GM21619 (cell line): ENCODE results near the gene PRR14.
"Not testable (repeated sequence)": the region's sequence is repeated elsewhere in the genome, so short reads cannot be mapped to it uniquely, and the experiment has no call there.

Source experiments
- ATAC-seq: cut with Tn5 transposase; IDR thresholded peaks from one replicate; pipeline ENCODE4 v1.9.1; 2021; ENCODE audit not compliant: unreplicated experiment

PRR14 gene

DNA sequence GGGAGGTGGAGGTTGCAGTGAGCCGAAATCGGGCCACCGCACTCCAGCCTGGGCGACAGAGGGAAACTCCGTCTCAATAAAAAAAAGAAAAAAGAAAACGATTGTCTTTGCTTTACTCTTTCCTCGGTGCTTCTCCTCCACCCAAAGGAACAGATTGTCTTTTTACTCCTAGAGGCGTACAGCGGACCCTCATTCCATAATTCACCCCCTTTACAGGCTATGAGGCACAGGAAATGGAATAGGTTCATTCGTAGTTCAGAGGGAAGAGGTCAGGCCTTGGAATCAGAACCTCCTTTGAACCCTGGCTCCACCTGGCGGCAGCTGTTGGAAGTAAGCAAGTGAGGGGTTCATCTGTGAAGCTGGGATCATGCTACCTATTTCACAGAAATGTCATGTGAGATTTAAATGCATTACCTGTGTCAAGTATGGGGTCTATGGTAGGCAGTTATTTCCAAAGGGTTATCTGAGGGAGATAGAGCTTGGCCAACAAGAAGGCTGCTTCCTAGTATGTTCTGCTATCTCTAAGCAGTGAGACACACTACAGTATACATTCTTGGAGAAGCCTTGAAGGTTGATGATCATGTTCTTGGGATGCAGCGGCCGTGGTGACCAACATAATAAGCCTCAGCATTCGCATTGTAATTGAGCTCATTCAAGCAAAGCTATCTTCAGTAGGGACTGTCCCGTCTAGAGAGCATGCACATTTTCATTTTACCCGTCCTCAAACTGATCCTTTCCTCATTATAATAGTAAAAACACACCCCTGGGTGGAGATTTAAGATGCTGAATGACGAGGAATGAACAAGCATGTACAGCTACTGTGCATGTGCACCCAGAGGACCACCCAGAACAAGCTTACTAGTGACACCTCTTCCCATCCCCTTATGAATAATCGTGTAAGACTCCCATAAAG, 21.9 kb upstream of the PRR14 start:
- ATAC-seq = no peak

DNA sequence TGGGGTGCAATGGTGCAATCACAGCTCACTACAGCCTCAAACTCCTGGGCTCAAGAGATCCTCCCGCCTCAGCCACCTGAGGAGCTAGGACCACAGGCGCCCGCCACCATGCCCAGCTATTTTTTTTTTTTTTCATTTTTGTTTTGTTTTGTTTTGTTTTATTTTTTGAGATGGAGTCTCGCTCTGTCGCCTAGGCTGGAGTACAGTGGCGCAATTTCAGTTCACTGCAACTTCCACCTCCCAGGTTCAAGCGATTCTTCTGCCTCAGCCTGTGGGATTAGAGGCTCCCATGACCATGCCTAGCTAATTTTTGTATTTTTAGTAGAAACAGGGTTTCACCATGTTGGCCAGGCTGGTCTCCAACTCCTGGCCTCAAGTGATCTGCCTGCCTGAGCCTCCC, 18.3 kb upstream of the PRR14 start:
- not testable (repeated sequence) for ATAC-seq

DNA sequence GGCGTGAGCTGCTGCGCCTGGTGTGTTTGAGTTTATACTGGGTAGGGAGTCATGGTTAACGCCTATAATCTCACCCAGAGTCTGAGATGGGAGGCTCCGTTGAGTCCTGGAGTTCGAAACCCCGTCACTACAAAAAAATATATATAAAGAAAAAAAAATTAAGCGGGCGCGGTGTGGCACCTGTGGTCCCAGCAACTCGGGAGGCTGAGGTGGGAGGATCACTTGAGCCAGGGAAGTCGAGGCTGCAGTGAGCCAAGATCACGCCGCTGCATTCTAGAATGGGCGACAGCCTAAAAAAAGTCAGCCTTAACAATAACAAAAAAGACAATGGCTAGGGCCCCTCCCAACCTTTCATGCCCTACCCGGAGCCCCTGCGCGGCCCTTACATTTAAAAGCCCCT, 17.2 kb upstream of the PRR14 start:
- no peak for ATAC-seq

DNA sequence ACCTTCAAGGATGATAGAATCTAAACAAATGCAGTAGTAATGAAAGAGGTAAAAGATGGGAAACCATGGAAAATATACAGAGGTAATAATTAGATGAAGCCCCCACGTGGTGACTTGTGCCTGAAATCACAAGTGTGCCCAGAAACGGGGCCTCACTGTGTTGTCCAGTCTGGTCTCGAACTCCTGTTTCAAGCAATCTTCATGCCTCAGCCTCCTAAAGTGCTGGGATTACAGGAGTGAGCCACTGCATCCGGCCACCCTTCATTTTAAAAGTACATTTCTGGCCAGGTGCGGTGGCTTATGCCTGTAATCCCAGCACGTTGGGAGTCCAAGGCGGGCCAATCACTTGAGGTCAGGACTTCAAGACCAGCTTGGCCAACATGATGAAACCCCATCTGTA, 14.2 kb upstream of the PRR14 start:
- no peak for ATAC-seq

DNA sequence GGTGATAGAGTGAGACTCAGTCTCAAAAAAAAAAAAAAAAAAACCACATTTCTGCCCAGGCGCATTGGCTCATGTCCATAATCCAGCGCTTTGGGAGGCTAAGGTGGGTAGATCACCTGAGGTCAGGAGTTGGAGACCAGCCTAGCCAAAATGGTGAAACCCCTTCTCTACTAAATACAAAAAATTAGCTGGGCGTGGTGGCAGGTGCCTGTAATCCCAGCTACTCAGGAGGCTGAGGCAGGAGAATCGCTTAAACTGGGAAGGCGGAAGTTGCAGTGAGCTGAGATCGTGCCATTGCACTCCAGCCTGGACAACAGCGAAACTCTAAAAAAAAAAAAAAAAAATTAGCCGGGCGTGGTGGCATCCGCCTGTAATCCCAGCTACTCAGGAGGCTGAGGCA, 13.6 kb upstream of the PRR14 start:
- not testable (repeated sequence) for ATAC-seq

DNA sequence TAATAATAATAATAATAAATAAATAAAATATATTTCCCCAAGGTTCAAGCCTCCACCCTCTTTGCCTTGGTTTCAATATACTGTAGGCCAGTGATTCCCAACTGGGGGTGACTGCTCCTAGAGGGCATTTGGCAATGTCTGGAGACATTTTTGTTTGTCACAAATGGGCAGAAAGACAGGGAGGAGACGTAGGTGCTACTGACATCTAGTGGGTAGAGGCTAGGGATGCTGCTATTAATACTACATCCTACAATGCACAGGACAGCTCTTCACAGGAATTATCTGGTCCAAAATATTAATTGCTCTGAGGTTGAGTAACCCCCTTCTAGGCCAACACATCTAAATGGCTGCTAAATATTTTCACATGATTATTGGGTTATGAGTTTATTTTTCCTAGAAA, 12.8 kb upstream of the PRR14 start:
- ATAC-seq = no peak

DNA sequence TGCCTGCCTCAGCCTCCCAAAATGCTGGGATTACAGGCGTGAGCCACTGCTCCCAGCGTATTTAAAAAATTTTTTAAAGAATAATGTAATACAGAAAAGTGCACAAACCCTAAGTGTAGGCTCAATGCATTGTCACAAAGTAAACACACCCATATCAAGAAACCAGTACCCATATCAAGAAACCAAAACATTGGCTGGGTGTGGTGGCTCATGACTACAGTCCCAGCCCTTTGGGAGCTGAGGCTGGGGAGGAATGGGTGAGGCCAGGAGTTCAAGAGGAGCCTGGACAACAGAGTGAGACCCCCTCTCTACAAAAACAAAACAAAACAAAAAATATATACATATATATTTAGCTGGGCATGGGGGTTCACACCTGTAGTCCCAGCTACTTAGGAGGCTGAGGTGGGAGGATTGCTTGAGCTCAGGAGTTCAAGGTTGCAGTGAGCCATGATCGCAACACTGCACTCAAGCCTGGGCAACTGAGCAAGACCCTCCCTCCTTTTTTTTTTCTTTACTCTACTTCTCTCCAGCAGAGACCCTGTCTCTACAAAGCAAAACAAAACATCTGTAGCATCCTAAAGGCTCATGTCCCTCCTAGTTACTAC, 9.3 kb upstream of the PRR14 start:
- no peak for ATAC-seq

DNA sequence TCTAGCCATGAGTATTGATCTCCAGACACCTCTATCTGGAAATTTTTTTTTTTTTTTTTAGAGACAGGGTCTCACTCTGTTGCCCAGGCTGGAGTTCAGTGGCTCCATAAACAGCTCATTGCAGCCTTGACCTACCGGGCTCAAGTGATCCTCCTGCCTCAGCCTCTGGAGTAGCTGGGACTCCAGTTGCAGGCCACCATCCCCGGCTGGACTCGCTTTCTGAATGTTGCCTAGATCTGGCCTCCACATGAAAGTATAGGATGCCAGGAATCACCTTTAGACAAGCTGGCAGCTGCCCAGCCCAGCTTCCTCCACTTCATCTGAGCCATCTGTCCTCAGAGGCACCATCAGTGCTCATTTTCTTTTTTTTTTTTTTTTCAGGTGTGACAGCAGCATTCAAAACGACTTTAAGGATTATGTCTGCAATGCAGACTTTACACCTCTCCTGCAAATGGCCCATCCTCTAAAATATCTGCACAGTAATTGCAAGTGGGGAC, 6.4 kb upstream of the PRR14 start:
- ATAC-seq = no peak

DNA sequence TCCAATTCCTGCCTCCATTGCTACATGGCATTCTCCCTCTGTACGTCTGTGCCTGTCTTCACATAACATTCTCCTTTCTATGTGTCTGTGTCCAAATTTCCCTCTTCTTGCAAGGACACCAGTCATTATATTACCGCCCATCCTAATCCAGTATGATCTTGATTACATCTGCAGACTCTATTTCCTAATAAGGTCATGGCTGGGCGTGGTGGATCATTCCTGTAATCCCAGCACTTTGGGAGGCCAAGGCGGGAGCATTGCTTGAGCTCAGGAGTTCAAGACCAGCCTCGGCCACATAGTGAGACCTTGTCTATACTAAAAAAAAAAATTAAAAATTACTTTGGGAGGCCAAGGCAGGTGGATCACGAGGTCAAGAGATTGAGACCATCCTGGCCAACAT, 5.0 kb upstream of the PRR14 start:
- no peak for ATAC-seq

DNA sequence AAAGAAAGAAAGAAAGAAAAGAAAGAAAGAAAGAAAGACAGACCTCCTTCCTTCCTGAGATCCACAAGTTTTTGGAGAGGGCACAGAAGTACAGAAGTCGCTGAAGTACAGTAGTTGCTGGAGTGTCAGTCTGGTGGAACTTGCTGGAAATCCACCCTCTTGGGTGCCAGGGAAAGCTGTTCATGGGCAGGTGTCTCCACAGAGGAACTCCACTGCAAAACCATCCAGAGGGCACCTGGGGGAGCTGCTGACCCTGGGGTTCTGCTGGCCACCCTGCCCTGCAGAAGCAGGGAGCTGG, 3.5 kb upstream of the PRR14 start:
- no peak for ATAC-seq

DNA sequence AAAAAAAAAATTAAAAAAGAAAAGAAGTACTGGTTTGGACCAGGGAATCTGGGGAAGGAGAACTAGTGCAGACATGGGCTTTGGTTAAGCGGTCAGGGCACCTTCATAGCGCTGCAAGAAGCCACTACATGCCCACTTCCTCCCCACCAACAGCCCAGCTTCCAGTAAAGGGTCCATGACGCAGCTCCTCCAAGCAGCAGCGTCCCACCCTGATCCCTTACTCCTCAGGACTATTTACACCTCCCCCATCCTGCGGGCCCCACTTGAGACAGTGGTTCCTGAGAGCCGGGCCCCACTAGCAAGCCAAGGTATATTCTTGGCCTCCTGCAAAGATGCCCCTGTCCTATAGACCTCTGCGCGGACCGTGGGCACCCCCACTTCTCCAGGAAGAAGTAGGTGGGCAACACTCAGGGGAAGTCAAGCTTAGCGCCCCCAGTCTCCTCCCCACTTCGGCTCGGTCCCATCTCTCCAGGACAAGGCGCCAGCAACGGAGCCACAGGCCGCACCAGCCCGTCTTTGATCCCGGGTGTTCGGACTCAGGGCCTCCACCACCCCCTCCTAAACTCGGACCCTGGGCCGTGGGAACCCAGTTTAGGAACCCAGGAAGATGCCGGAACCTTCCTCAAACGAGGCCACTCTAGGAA, 913 bp upstream of the PRR14 start:
- no peak for ATAC-seq

DNA sequence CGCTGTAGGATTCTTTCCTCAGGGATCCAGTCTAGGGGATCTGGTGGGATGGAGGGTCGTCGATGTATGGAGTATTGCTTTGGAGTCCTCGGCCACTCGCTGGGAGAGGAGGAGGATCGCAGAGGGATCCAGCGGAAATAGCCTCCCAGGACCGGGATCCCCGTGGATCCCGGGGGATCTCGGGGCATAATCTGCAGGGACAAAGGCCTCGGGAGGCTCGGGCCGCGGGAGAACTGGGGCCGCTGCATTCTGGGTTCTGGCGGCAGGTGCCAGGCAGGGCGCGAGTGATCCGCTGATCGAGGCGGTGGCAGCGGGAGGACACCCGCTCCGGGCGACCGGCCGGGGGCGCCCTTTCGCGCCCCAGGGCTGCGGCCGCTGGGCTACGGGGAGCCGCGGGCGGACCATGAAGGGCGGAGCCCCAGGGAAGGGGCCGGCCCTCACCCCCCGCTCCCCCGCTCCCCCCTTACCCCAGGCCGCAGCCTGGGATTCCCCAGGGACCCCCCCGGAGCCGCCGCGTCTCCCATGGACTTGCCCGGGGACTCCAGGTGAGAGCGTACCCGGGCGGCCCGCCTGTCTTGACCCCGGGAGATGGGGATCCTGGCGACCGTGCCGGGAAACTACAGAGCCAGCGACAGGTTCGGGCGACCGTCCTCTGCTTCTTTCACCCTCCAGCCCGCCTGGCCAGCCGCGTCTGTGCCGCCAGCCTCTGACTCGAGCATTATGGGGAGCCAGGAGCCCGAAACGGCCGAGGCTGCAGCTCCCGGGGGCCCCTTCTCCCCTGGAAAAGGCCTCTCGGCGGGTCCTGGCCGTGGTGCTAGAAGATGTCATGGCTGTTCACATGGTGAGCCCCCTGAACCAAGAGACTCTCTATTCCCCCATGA, 604 bp downstream of the PRR14 start:
- ATAC-seq = peak; percentile 46

DNA sequence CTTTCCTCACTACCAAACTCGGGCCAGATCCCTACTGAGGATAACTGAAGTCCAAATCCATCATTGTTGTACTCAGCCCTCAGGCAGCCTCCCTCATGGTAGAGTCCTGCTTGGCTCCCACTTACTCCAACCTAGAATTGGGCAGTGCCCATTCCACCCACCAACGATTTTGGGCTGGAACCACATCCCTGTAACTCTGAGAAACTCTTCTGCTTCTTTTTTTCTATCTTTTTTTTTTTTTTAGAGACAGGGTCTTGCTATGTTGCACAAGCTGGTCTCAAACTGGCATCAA, 1.2 kb downstream of the PRR14 start:
- ATAC-seq = no peak

DNA sequence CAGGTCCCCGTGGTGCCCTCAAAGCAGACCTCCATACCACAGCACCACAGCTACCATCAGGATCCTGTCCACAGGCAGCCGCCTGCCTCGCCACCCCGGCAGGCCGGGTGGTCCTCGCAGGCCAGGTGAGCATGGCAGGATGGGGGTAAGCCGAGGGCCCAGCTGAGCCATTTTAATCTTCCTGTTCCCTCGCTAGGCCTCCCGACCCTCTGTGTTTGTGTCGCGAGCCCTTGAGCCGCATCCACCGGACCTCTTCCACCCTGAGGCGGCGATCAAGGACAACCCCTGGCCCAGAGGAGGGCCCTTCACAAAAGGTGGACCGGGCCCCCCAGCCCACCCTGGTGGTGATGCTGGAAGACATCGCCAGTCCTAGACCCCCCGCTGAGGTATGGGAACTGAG, 2.0 kb downstream of the PRR14 start:
- no peak for ATAC-seq

DNA sequence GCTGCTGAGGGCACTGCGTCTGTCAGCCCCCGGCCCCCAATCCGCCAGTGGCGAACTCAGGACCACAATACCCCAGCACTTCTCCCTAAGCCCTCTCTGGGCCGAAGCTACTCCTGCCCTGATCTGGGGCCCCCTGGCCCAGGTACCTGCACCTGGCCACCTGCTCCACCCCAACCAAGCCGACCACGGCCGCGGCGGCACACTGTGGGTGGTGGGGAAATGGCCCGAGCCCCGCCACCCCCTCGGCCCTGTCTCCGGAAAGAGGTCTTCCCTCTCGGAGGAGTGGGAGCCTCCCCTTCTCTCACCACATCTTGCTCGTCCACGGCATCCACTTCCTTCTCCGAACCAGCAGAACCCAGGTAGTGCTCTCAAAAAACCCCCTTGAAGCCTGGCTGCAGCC, 4.1 kb downstream of the PRR14 start:
- no peak for ATAC-seq

DNA sequence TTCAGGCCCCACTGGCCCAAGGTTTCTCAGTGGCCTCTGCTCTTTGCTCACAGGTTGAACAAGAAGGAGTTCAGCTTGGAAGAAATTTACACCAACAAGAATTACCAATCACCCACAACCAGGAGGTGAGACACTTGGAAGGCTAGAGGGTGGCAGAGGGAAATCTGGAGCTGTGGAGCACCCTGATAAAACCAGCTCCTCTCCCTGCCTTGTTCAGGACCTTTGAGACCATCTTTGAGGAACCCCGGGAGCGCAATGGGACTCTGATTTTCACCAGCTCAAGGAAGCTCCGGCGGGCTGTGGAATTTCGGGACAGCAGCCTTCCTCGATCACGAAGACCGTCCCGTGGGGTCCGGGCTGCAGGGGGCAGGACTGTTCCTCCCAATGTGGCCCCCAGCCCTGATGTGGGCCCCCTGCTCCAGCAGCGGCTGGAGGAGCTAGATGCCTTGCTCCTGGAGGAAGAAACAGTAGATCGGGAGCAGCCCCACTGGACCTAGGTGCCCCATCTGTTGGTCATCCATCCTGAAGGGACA, 5.1 kb downstream of the PRR14 start:
- no peak for ATAC-seq

DNA sequence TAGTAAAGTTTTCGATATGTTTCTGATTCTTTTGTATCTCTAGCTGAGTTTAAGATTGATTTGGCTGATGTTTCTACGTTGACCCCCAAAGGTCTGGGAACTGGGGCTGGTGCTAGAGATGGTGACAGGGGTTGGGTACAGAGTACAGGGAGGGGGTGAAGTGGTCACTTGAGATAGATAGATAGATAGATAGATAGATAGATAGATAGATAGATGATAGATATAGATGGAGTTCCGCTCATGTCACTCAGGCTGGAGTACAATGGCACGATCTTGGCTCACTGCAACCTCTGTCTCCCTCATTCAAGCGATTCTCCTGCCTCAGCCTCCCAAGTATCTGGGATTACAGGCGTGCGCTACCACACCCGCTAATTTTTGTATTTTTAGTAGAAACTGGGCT, 5.6 kb downstream of the PRR14 start:
- no peak for ATAC-seq

DNA sequence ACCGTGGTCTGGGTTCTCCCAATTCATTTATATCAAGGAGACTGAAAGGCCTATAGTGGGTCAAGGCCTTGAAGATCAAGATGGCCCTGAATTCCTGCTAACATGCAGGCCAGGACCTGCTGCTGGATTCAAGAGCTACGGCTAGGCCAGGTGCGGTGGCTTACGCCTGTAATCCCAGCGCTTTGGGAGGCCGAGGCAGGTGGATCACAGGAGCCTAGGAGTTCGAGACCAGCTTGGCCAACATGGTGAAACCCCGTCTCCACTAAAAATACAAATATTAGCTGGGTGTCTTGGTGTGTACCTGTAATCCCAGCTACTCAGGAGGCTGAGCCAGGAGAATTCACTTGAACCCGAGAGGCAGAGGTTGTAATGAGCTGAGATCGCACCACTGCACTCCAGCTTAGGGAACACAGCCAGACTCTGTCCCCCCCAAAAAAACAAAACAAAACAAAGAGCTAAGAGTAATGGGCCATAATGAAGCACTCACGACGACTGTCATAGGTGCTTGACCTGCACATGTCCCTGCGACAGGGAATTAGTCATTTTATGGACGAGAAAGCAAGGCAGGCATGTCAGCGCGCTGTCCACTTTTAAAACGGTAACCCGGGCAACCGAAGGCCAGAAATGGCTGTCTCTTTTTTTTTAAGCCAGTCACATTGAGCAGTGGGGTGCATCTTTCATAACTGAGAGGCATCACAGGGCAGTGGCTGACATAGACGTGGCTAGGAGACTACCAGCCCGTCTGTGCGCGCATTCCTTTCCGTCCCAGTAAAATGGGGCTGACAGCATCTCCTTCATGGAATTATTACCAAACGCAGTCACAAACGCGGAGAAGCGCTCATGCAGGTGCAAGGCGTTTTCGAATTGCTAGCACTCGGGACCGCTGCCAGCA, 6.5 kb downstream of the PRR14 start:
- ATAC-seq = no peak

DNA sequence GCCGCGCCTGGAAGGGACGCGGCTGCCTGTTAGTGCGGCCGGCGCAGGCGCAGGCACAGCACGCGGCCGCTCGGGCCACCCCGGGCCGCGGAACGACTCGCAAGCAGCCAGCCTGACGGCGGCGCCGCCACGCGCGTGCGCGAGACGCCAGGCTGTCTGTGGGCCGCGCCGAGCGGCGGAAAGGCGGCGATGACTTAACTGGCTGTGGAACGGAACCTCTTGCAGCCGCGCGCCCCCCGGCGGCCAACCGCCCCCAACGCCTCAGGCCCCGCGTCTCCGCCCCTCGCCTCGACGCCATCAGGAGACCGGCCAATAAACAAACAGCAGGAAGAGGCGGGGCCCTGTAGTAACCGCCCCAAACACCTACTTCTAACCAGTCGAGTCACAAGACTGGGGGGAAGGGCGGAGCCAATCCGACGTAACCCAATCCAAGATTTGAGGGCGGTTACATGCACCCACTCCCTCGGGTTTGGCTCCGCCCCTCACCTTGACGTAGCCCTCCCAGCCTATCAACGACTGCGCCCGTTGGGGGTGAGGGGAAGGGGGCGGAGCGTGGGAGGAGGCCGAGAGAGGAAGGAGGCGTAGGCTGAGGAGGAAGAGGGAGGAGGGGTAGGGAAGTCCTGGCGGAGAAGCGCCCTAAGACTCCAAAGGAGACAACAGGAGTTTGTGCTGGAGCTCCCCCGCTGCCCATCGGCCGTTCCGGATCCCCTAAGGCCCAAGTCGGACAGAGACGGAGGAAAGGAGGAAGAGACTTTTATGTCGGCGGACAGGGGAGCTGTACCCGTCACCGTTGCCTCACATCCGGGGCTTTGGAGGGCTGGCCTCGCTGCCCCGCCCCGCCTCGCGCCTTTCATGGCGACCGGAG, 7.3 kb downstream of the PRR14 start, which contains the start of gene FBRS:
TSS of gene FBRS (plus strand) at position 566 of the 865 bp plus-strand sequence. CDS start 1,088 bp downstream, outside the sequence.
- peak; percentile 62 for ATAC-seq
